GM19438 (cell line): Measurements from ENCODE around the gene TTC3.
"Not testable (repeated sequence)": the region's sequence is repeated elsewhere in the genome, so short reads cannot be mapped to it uniquely, and the experiment has no call there.

Experiments
- ATAC-seq: cut with Tn5 transposase; IDR thresholded peaks from one replicate; pipeline ENCODE4 v1.9.1; 2021; ENCODE audit warnings: low read depth; ENCODE audit not compliant: unreplicated experiment

The TTC3 gene

GRCh38 chr21:37220981-37221664 is 148.1 kb downstream of the TTC3 start:
- peak; percentile 82 for ATAC-seq

GRCh38 chr21:37222248-37222647 is 149.2 kb downstream of the TTC3 start:
- ATAC-seq, result not testable (repeated sequence)

GRCh38 chr21:37223804-37224345 is 150.8 kb downstream of the TTC3 start:
- no peak for ATAC-seq

- no peak for ATAC-seq
Observed at GRCh38 chr21:37224861-37225839, 152.1 kb downstream of the TTC3 start.

- ATAC-seq, result no peak
Observed at GRCh38 chr21:37226041-37226920, 153.2 kb downstream of the TTC3 start.

GRCh38 chr21:37227071-37228002 is 154.3 kb downstream of the TTC3 start:
- ATAC-seq, result no peak

GRCh38 chr21:37228003-37228400 is 154.9 kb downstream of the TTC3 start:
- ATAC-seq, result no peak

- ATAC-seq, result no peak
Observed at GRCh38 chr21:37230632-37231248, 157.7 kb downstream of the TTC3 start.

- no peak for ATAC-seq
Observed at GRCh38 chr21:37231249-37231645, 158.2 kb downstream of the TTC3 start.

GRCh38 chr21:37231671-37232070 is 158.6 kb downstream of the TTC3 start:
- ATAC-seq, result no peak

GRCh38 chr21:37232274-37233018 is 159.4 kb downstream of the TTC3 start:
- peak; percentile 75 for ATAC-seq

GRCh38 chr21:37233551-37234146 is 160.6 kb downstream of the TTC3 start:
- no peak for ATAC-seq

- no peak for ATAC-seq
Observed at GRCh38 chr21:37237346-37237745, 164.3 kb downstream of the TTC3 start.

- ATAC-seq, result no peak
Observed at GRCh38 chr21:37237764-37238163, 164.7 kb downstream of the TTC3 start.

- no peak for ATAC-seq
Observed at GRCh38 chr21:37240978-37241377, 167.9 kb downstream of the TTC3 start.

- no peak for ATAC-seq
Observed at GRCh38 chr21:37241426-37241825, 168.4 kb downstream of the TTC3 start.

- ATAC-seq, result no peak
Observed at GRCh38 chr21:37243961-37244360, 170.9 kb downstream of the TTC3 start.
